Left ventricle myocardium inferior (tissue), 1 donor: ENCODE measurements around the gene SMAD4. TPM values are rescaled to one million over a fixed set of nuclear protein-coding genes. Genes with fewer than 3 reads are reported as not detected.
"Not testable (repeated sequence)": the region's sequence is repeated elsewhere in the genome, so short reads cannot be mapped to it uniquely, and the experiment has no call there.

ENCODE experiments used
- DNase-seq: peaks from one replicate; pipeline ENCODE4 v3.0.0-alpha.2; 2020
- H3K27ac ChIP-seq: fragments of 200-600 bp; replicated peaks from 2 replicates; pipeline ENCODE4 v1.8.0; 2021
- H3K27me3 ChIP-seq: fragments of 200-600 bp; 2 replicates; pipeline ENCODE4 v1.8.0; 2021; ENCODE audit warnings: low read depth
- H3K36me3 ChIP-seq: fragments of 200-600 bp; 2 replicates; pipeline ENCODE4 v1.8.0; 2021
- H3K4me1 ChIP-seq: fragments of 200-600 bp; 2 replicates; pipeline ENCODE4 v1.8.0; 2021
- H3K4me3 ChIP-seq: fragments of 200-600 bp; 2 replicates; pipeline ENCODE4 v1.8.0; 2021; ENCODE audit warnings: mild to moderate bottlenecking, moderate library complexity
- H3K9me3 ChIP-seq: fragments of 200-600 bp; replicated peaks from 2 replicates; pipeline ENCODE4 v1.8.0; 2021
- CTCF ChIP-seq: fragments of 200-600 bp; IDR thresholded peaks from 2 replicates; pipeline ENCODE4 v1.8.0; 2021; ENCODE audit warnings: antibody characterized with exemption, mild to moderate bottlenecking, borderline replicate concordance
- intact Hi-C: fragments of 100-400 bp; cut with micrococcal nuclease; formaldehyde crosslinking; loops from one replicate; pipeline ENCODE4 v1.11.0; 2022
- total RNA-seq: library from RNA; stranded (reverse); fragmentation: NEBNext Ultra II Directional; extraction: Animal tissue kit (Norgen Biotek cat#: 25700); gene quantifications from one replicate; pipeline ENCODE4 v1.2.1, GENCODE V29; 2021
- donor health status: DM: no; HTN: yes; CAD: no; lungs with severe emphysema.

Gene SMAD4
- total RNA-seq, 1 donor from 2014 or later: 82.9 TPM

- intact Hi-C loops: no loop called here
- H3K36me3 ChIP-seq: no peaks in the 10 kb centered on the region
- H3K27ac ChIP-seq: no peak overlapping the region
- no peaks in the 10 kb centered on the region for H3K27me3 ChIP-seq
- DNase-seq: no peak
- no peak for TF ChIP-seq CTCF
- no peak overlapping the region for H3K4me3 ChIP-seq
- peaks cover 7% of the 10 kb centered on the region for H3K9me3 ChIP-seq
- H3K4me1 ChIP-seq: peaks cover 7% of the 10 kb centered on the region
Observed at GRCh38 chr18:51100385-51101120, 70.5 kb downstream of the SMAD4 start.

- intact Hi-C loops: no loop called here
- TF ChIP-seq CTCF: no peak
- Histone ChIP-seq H3K4me3 (no peak overlapping the region), H3K36me3 (no peaks in the 10 kb centered on the region), H3K9me3 (peaks cover 3% of the 10 kb centered on the region), H3K27ac (no peak overlapping the region), H3K27me3 (no peaks in the 10 kb centered on the region), H3K4me1 (peaks cover 3% of the 10 kb centered on the region)
- DNase-seq: no peak
Observed at GRCh38 chr18:51107082-51107481, 77.1 kb downstream of the SMAD4 start.

- Histone ChIP-seq H3K4me3 (no peak overlapping the region), H3K9me3 (no peaks in the 10 kb centered on the region), H3K27me3 (no peaks in the 10 kb centered on the region), H3K27ac (no peak overlapping the region), H3K36me3 (no peaks in the 10 kb centered on the region), H3K4me1 (peaks cover 3% of the 10 kb centered on the region)
- no peak for TF ChIP-seq CTCF
- no peak for DNase-seq
- intact Hi-C loops: no loop called here
Observed at GRCh38 chr18:51107598-51108305, 77.7 kb downstream of the SMAD4 start.

- intact Hi-C loops: no loop called here
- peaks cover 3% of the 10 kb centered on the region for H3K4me1 ChIP-seq
- H3K4me3 ChIP-seq: no peak overlapping the region
- DNase-seq: no peak
- H3K36me3 ChIP-seq: no peaks in the 10 kb centered on the region
- no peak for TF ChIP-seq CTCF
- H3K27ac ChIP-seq: no peak overlapping the region
- H3K9me3 ChIP-seq: no peaks in the 10 kb centered on the region
- no peaks in the 10 kb centered on the region for H3K27me3 ChIP-seq
Observed at GRCh38 chr18:51108330-51108729, 78.3 kb downstream of the SMAD4 start.

- Histone ChIP-seq H3K4me3 (peak overlapping the region; percentile 37), H3K27ac (no peak overlapping the region), H3K4me1 (peaks cover 3% of the 10 kb centered on the region), H3K36me3 (no peaks in the 10 kb centered on the region), H3K9me3 (no peaks in the 10 kb centered on the region), H3K27me3 (no peaks in the 10 kb centered on the region)
- peak; percentile 99 for TF ChIP-seq CTCF
- intact Hi-C loops: no loop called here
- DNase-seq: peak; percentile 57
Observed at GRCh38 chr18:51110073-51110797, 80.2 kb downstream of the SMAD4 start.

GRCh38 chr18:51111633-51112355, 81.8 kb downstream of the SMAD4 start:
- H3K9me3 ChIP-seq, H3K4me1 ChIP-seq, H3K27me3 ChIP-seq, intact Hi-C loops, H3K4me3 ChIP-seq, H3K36me3 ChIP-seq, DNase-seq, H3K27ac ChIP-seq: not testable (repeated sequence)

GRCh38 chr18:51116996-51117395, 87.0 kb downstream of the SMAD4 start:
- H3K9me3 ChIP-seq, H3K27me3 ChIP-seq, H3K27ac ChIP-seq, H3K4me3 ChIP-seq, intact Hi-C loops, DNase-seq, H3K4me1 ChIP-seq, H3K36me3 ChIP-seq: not testable (repeated sequence)

GRCh38 chr18:51119561-51119960, 89.5 kb downstream of the SMAD4 start:
- H3K36me3 ChIP-seq, H3K4me3 ChIP-seq, H3K27ac ChIP-seq, H3K9me3 ChIP-seq, H3K4me1 ChIP-seq, DNase-seq, H3K27me3 ChIP-seq, intact Hi-C loops: not testable (repeated sequence)
